ENCODE results near the gene TRAM2. TPM values are rescaled to one million over a fixed set of nuclear protein-coding genes. Genes with fewer than 3 reads are reported as not detected.

TRAM2 gene
- total RNA-seq, 4 donors from 2014 or later: 8.3 to 17.7 (median 14.7) TPM

DNA sequence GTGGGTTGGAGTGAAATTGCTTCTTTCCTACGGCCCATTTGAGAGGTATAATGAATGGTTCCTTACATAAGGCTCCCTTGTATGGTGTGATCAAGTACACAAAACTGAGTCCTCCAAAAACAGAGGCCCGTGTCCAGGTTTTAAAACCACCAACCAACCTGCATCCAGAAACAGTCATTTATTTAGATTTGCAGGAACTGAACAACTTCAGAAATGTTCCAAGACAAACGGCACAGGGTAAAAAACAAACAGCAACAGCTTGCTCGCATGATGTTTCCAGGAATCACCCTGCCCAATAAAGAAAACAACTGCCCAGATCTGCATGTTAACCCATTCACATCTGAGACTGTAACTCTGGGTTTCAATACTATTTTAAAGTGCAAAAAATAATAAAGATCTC is 40.2 kb upstream of the TRAM2 start:
- no peaks in the 10 kb centered on the region for H3K36me3 ChIP-seq
- H3K27me3 ChIP-seq: no peaks in the 10 kb centered on the region
- DNase-seq: no peak
- H3K4me1 ChIP-seq: peaks cover 0 to 4% (median 0%) of the 10 kb centered on the region in 4 donors
- TF ChIP-seq POLR2A (IDR thresholded peaks at IDR 0.05): no peak
- no peaks in the 10 kb centered on the region for H3K9me3 ChIP-seq
- no peak overlapping the region for H3K27ac ChIP-seq
- H3K4me3 ChIP-seq: no peak overlapping the region

DNA sequence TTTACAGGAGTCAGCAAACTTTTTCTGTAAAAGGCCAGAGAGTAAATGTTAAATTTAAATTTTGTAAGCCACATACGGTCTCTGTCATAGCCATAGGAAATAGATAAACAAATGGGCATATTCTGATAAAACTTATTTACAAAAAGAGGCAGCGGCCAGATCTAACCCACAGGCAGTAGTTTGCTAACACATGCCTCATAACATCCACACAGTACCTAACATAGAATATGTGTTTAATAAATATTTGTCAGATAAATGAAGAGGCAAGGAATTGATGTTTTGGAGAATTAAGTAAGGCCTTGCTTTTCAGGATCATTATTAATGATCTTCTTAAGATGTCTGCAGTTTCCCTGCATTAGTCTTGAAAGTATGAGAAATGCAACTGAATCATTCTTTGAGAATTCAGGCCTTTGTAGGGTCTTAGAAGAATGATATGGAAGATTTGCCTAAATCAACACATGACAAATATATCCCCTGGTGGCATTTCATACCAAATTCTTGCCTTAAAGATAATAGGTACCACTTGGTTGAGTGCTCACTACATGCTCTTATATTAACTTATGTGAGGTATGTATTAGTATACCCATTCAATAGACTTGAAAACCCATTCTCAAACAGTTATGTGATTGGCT is 39.3 kb upstream of the TRAM2 start:
- DNase-seq: no peak
- no peaks in the 10 kb centered on the region for H3K27me3 ChIP-seq
- no peak overlapping the region for H3K27ac ChIP-seq
- TF ChIP-seq POLR2A (IDR thresholded peaks at IDR 0.05): no peak
- TF ChIP-seq, protein P1, sequence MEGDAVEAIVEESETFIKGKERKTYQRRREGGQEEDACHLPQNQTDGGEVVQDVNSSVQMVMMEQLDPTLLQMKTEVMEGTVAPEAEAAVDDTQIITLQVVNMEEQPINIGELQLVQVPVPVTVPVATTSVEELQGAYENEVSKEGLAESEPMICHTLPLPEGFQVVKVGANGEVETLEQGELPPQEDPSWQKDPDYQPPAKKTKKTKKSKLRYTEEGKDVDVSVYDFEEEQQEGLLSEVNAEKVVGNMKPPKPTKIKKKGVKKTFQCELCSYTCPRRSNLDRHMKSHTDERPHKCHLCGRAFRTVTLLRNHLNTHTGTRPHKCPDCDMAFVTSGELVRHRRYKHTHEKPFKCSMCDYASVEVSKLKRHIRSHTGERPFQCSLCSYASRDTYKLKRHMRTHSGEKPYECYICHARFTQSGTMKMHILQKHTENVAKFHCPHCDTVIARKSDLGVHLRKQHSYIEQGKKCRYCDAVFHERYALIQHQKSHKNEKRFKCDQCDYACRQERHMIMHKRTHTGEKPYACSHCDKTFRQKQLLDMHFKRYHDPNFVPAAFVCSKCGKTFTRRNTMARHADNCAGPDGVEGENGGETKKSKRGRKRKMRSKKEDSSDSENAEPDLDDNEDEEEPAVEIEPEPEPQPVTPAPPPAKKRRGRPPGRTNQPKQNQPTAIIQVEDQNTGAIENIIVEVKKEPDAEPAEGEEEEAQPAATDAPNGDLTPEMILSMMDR (IDR thresholded peaks at IDR 0.05): no peak
- peaks cover 0 to 13% (median 2%) of the 10 kb centered on the region in 4 donors for H3K4me1 ChIP-seq
- H3K4me3 ChIP-seq: no peak overlapping the region
- no peaks in the 10 kb centered on the region for H3K36me3 ChIP-seq
- H3K9me3 ChIP-seq: no peaks in the 10 kb centered on the region

DNA sequence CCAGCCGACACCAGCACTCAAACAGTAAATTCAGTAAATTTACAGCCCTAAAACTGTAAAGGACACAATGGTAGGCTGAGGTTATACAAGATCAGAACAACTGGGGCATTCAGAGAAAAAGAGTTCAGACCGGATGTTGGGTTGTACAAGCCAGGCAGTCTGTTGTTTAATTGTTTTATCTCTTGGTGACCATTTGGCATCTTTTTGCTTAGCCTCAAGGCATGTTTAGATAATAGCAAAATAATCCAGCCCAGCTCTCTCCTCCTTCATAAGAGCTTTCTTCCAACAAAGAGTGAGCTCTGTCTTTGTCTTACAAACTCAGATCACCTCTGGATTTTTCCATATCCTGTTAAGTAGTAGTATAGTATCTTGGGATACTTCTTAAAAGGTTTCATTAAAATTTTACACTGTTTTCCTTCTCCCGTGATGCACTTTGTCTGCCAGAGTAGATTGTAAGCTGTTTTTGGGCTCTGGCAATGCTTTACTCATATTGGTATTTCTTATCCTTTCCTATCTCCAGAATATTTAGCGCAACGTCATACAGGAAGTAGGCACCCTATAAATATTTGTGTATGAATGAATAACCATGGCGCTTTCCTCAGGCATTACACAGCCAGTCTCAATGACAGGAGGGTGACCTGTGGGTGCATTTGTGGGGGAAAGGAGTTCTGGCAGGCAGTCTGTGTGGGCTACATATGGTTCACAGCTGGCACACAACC is 35.6 kb upstream of the TRAM2 start:
- peak overlapping the region in 2 of 4 donors; percentile 61 to 84 for H3K27ac ChIP-seq
- no peak for TF ChIP-seq POLR2A (IDR thresholded peaks at IDR 0.05)
- TF ChIP-seq, protein P1 (IDR thresholded peaks at IDR 0.05): no peak
- H3K36me3 ChIP-seq: no peaks in the 10 kb centered on the region
- H3K4me1 ChIP-seq: peaks cover 0 to 13% (median 5%) of the 10 kb centered on the region in 4 donors
- H3K9me3 ChIP-seq: no peaks in the 10 kb centered on the region
- no peak overlapping the region for H3K4me3 ChIP-seq
- DNase-seq: no peak
- H3K27me3 ChIP-seq: no peaks in the 10 kb centered on the region

DNA sequence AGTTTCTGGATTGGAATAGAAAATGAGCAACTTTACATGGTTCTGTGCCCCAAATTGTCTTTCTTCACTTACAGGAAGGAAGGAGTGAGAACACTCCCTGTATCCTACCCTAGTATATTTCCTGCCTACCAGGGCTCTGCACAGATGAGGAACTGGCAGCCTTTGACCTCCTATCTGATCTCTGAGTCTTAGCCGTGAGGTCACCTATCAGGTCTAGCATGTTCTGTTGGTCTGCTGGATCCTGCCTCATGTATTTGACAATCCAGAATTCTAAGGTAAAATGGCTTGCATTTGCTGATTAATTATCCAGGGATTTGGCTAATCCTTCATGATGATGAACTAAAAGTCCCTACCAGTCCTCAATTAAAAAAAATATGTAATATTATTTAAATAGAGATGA is 35.0 kb upstream of the TRAM2 start:
- peak in 1 of 3 donors; percentile 70 for DNase-seq

DNA sequence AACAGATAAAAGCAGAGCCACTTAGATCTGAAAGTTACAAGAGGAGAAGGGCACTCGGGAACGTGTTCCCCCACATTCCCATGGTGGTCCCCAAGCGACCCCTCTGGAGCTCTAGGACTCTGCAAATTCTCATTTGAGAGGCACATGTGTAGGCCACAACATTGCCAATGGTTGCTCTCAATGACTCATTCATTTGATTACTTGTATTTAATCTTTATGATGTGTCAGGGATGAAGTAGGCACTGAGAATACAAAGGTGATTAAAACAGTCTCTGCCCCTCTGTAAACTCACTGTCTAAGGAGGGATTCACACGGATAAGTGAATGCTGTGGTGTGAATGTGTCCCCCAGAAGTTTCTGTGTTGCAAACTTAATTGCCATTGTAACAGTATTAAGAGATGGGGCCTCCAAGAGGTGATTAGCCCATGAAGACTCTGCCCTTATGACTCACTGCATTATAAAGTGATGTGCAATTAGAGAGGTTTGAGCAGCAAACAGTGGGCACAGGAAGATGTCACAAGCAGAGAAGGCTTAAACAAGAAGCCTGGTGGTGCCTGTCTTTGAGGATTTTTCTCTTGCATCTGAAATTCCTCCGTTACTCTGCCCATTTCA is 34.0 kb upstream of the TRAM2 start:
- H3K27ac ChIP-seq: peak overlapping the region in 3 of 4 donors; percentile 42 to 84 (median 61)

More for the DNA sequence above, 35.0 kb upstream of the TRAM2 start:
- no peak for TF ChIP-seq POLR2A (IDR thresholded peaks at IDR 0.05)
- TF ChIP-seq, protein P1 (IDR thresholded peaks at IDR 0.05): no peak
- Histone ChIP-seq H3K9me3 (no peaks in the 10 kb centered on the region), H3K27me3 (no peaks in the 10 kb centered on the region), H3K27ac (peak overlapping the region in 2 of 4 donors; percentile 61 to 84), H3K4me3 (no peak overlapping the region), H3K4me1 (peaks cover 0 to 13% (median 5%) of the 10 kb centered on the region in 4 donors), H3K36me3 (no peaks in the 10 kb centered on the region)

More for the DNA sequence above, 34.0 kb upstream of the TRAM2 start:
- DNase-seq: no peak
- Histone ChIP-seq H3K27me3 (no peaks in the 10 kb centered on the region), H3K4me1 (peaks cover 0 to 13% (median 5%) of the 10 kb centered on the region in 4 donors), H3K36me3 (no peaks in the 10 kb centered on the region), H3K4me3 (no peak overlapping the region), H3K9me3 (no peaks in the 10 kb centered on the region)
- TF ChIP-seq POLR2A (IDR thresholded peaks at IDR 0.05): no peak
- TF ChIP-seq, protein P1 (IDR thresholded peaks at IDR 0.05): no peak
